ENCODE results near the gene GPER1. TPM values are rescaled to one million over a fixed set of nuclear protein-coding genes. Genes with fewer than 3 reads are reported as not detected.

Gene GPER1
- total RNA-seq, 1 experiment from 2014 or later, result not detected

DNA sequence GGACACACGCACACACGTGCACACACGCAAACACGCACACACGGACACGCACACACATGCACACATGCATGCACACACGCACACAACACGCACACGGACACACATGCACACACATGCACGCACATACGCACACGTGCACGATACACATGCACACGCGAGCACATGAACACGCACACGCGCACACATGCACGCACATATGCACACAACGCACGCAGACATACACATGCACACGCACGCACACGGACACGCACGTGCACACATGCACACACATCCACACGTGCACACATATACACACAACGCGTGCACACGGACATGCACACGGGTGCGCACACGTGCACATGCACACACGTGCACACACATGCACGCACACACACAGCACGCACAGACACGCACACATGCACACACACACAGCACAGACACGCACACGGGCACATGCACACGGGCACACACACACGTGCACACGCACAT is 17.3 kb upstream of the GPER1 start:
- no peaks in the 10 kb centered on the region for H3K9me3 ChIP-seq (ENCODE audit: control insufficient read depth, low read depth, low read length)
- no peak overlapping the region for H3K4me3 Mint-ChIP-seq
- no peak overlapping the region for H3K18ac ChIP-seq (ENCODE audit: insufficient read length, low read depth, low read length)
- no peaks in the 10 kb centered on the region for H3K23me2 ChIP-seq (ENCODE audit: insufficient read length, low read depth, low read length, poor library complexity, severe bottlenecking)
- H3K27me3 Mint-ChIP-seq (ENCODE audit: low read depth), result peaks cover 6% of the 10 kb centered on the region
- no peak overlapping the region for H3K23ac ChIP-seq (ENCODE audit: insufficient read length, low read depth, low read length)
- H3T11ph ChIP-seq (ENCODE audit: low read length), result no peak overlapping the region
- H2AK5ac ChIP-seq (ENCODE audit: insufficient read length, low read length), result no peak overlapping the region
- H4K91ac ChIP-seq (ENCODE audit: insufficient read length, low read depth, low read length), result no peak overlapping the region
- no peak for DNase-seq
- no peak overlapping the region for H3K4me2 ChIP-seq (ENCODE audit: insufficient read depth, insufficient read length, low read length)
- no peak overlapping the region for H2AFZ ChIP-seq (ENCODE audit: low read length)
- H3K27ac Mint-ChIP-seq, result peak overlapping the region in 1 of 3 experiments; percentile 79; a peak in 2 of 7 replicates
- H2BK5ac ChIP-seq (ENCODE audit: insufficient read length, low read length), result no peak overlapping the region
- no peaks in the 10 kb centered on the region for H3K79me1 ChIP-seq (ENCODE audit: insufficient read depth, low read depth, low read length, poor library complexity, severe bottlenecking)
- no peaks in the 10 kb centered on the region for H3K79me2 ChIP-seq (ENCODE audit: insufficient read depth, low read length)
- no peak overlapping the region for H3K4ac ChIP-seq (ENCODE audit: low read depth, low read length)
- H3K27ac ChIP-seq (ENCODE audit: insufficient read length, low read depth, low read length), result no peak overlapping the region
- no peaks in the 10 kb centered on the region for H3K27me3 ChIP-seq (ENCODE audit: insufficient read depth, low read length)
- H3K36me3 Mint-ChIP-seq (ENCODE audit: insufficient read depth in 1 of 3, low read depth in 3 of 3), result peaks cover 4 to 9% (median 9%) of the 10 kb centered on the region in 3 experiments; a peak in 6 of 7 replicates
- no peak overlapping the region for H3K14ac ChIP-seq (ENCODE audit: insufficient read depth, low read length)
- H4K20me1 ChIP-seq (ENCODE audit: control insufficient read depth, insufficient read depth, insufficient read length), result peaks cover 5% of the 10 kb centered on the region
- H3K9me3 Mint-ChIP-seq, result peaks cover 10 to 14% of the 10 kb centered on the region in 2 experiments
- peak overlapping the region; percentile 1 for H4K8ac ChIP-seq (replicated peaks; ENCODE audit: insufficient read length, low read depth, low read length)
- WGBS (ENCODE audit: extremely low coverage, insufficient read length, low lambda C conversion rate), result no CpG with 5 or more reads among the region's 42 CpGs
- no peak overlapping the region for H3K56ac ChIP-seq (ENCODE audit: insufficient read length, low read depth, low read length)
- no peak overlapping the region for H2BK20ac ChIP-seq (ENCODE audit: low read depth, low read length, poor library complexity, severe bottlenecking)
- TF ChIP-seq, protein P1, sequence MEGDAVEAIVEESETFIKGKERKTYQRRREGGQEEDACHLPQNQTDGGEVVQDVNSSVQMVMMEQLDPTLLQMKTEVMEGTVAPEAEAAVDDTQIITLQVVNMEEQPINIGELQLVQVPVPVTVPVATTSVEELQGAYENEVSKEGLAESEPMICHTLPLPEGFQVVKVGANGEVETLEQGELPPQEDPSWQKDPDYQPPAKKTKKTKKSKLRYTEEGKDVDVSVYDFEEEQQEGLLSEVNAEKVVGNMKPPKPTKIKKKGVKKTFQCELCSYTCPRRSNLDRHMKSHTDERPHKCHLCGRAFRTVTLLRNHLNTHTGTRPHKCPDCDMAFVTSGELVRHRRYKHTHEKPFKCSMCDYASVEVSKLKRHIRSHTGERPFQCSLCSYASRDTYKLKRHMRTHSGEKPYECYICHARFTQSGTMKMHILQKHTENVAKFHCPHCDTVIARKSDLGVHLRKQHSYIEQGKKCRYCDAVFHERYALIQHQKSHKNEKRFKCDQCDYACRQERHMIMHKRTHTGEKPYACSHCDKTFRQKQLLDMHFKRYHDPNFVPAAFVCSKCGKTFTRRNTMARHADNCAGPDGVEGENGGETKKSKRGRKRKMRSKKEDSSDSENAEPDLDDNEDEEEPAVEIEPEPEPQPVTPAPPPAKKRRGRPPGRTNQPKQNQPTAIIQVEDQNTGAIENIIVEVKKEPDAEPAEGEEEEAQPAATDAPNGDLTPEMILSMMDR (conservative IDR thresholded peaks at IDR 0.05), result no peak
- no peak overlapping the region for H2BK120ac ChIP-seq (ENCODE audit: low read depth, low read length, poor library complexity, severe bottlenecking)
- H2BK15ac ChIP-seq (ENCODE audit: low read depth, low read length), result no peak overlapping the region
- H3K4me1 Mint-ChIP-seq, result peaks cover 3 to 10% of the 10 kb centered on the region in 2 experiments
- H3K9ac ChIP-seq (ENCODE audit: extremely low read depth, insufficient read length, low read length), result no peak overlapping the region
- H3K4me1 ChIP-seq (ENCODE audit: insufficient read depth, low read length), result no peaks in the 10 kb centered on the region
- H4K5ac ChIP-seq (ENCODE audit: insufficient read length, low read depth, low read length), result no peak overlapping the region
- H2BK12ac ChIP-seq (ENCODE audit: insufficient read length, low read depth, low read length), result no peak overlapping the region

All from H9 (cell line).